Measurements from ENCODE around the gene ARHGEF2. TPM values are rescaled to one million over a fixed set of nuclear protein-coding genes. Genes with fewer than 3 reads are reported as not detected.
A peak's percentile ranks its signal among the peaks of the same experiment; 100 is the strongest.
"Not testable (repeated sequence)": the region's sequence is repeated elsewhere in the genome, so short reads cannot be mapped to it uniquely, and the experiment has no call there.

The ARHGEF2 gene
- total RNA-seq, 6 experiments from 2014 or later, result 82.0 to 94.6 (median 83.9) TPM

GRCh38 chr1:155990005-155990739, 11.8 kb upstream of the ARHGEF2 start:
- no peak for TF ChIP-seq CTCF (IDR thresholded peaks at IDR 0.05)
- Mint-ChIP-seq H3K36me3 (ENCODE audit: low read depth) (no peaks in the 10 kb centered on the region), H3K4me1 (ENCODE audit: low read depth) (peaks cover 24% of the 10 kb centered on the region), H3K27me3 (ENCODE audit: insufficient read depth) (peaks cover 3% of the 10 kb centered on the region), H3K9me3 (no peaks in the 10 kb centered on the region), H3K27ac (no peak overlapping the region), H3K4me3 (no peak overlapping the region)
- DNase-seq, result no peak

DNA sequence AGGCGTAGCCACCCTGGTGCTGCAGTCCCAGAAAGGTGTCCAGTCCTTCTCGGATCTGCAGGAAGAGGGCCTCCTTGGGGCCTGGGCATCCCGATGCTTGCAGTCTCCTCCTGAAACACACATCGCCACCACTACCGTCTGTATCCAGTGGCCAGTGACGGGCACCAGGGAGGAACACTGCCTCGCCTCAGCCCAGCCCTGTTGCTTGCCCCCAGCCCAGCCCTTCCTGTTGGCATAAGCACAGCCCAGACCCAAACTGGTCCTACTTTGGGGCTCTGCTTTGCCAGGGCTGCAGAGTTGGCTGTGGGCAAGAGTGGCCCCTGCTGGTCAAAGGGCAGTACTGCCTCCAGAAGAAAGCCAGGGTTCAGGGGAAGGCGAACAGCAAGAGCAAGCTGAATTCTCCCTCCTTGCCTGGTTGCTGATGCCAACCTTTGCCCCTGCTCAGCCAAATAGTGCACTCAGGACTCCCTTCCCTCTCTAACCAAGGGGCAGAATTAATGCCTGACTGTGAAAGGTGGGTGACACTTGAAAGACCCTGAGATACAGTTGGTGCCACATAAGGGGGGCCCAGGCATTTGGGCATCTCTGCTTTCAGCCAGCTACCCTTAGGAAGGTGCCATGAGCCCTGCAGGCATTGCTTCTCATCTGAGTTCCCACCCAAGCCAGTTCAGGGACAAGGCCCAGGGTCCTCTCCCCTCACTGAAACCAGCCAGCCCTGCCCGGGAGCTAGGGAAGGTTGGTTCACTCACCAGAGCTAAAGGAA, 11.1 kb upstream of the ARHGEF2 start:
- no peaks in the 10 kb centered on the region for H3K9me3 Mint-ChIP-seq
- peak overlapping the region; percentile 69 for H3K4me3 Mint-ChIP-seq
- peaks cover 3% of the 10 kb centered on the region for H3K27me3 Mint-ChIP-seq (ENCODE audit: insufficient read depth)
- peaks cover 27% of the 10 kb centered on the region for H3K4me1 Mint-ChIP-seq (ENCODE audit: low read depth)
- DNase-seq, result peak; percentile 65
- H3K27ac Mint-ChIP-seq, result peak overlapping the region; percentile 74
- TF ChIP-seq CTCF (IDR thresholded peaks at IDR 0.05), result peak; percentile 99
- H3K36me3 Mint-ChIP-seq (ENCODE audit: low read depth), result no peaks in the 10 kb centered on the region

DNA sequence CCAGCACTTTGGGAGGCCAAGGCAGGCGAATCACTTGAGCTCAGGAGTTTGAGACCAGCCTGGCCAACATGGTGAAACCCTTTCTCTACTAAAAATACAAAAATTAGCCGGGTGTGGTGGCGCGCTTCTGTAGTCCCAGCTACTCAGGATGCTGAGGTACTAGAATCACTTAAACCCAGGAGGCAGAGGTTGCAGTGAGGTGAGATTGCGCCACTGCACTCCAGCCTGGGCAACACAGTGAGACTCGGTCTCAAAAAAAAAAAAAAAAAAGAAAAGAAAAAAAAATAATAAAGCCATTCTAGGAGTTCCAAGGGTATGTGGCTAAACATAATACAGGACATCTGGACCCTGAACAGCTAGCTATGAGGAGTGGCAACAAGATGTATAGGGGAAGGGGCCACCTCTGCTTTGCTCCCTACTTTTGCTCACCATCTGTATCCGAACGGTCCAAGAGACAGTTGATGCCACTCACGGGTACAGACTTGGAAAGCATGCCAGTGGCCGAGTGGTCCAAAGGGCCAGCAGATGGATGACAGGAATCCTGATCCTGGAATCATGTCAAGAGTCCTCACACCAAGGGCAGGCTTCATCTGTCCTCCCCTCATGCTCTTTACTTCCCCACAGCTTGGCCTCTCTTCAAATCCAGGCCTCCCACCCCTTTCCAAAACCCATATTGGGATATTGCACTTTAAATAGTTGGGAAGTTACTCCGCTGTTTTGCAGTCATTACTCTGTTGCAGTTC, 6.7 kb upstream of the ARHGEF2 start:
- not testable (repeated sequence) for H3K27ac Mint-ChIP-seq; DNase-seq; H3K36me3 Mint-ChIP-seq (ENCODE audit: low read depth); H3K4me3 Mint-ChIP-seq; H3K9me3 Mint-ChIP-seq; H3K27me3 Mint-ChIP-seq (ENCODE audit: insufficient read depth)
- H3K4me1 Mint-ChIP-seq (ENCODE audit: low read depth), result peaks cover 59% of the 10 kb centered on the region

DNA sequence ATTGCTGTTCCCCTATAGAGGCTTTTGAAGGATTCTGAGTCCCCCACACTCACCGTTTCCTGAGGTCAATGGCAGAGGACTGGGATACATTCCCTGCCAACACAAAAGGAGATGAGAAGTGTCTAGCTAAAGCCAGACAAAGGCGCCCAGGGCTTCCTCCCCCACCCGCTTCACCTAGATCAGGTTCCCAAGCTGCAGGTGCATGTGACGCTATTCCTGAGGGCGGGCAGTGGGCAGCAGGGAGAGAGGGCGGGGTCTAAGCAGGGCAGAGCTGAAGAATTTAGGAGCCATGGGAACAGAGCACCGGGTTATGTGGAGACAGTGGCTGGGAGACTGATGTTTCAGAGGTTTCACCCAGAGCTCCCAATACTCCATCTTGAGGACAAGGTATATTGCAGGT, 6.0 kb upstream of the ARHGEF2 start:
- no peak for DNase-seq
- no peak for TF ChIP-seq CTCF (IDR thresholded peaks at IDR 0.05)
- Mint-ChIP-seq H3K4me3 (no peak overlapping the region), H3K36me3 (ENCODE audit: low read depth) (peaks cover 4% of the 10 kb centered on the region; the same call in 1 of the 2 replicates), H3K27ac (peak overlapping the region; percentile 95), H3K27me3 (ENCODE audit: insufficient read depth) (peaks cover 3% of the 10 kb centered on the region), H3K9me3 (no peaks in the 10 kb centered on the region), H3K4me1 (ENCODE audit: low read depth) (peaks cover 62% of the 10 kb centered on the region)

DNA sequence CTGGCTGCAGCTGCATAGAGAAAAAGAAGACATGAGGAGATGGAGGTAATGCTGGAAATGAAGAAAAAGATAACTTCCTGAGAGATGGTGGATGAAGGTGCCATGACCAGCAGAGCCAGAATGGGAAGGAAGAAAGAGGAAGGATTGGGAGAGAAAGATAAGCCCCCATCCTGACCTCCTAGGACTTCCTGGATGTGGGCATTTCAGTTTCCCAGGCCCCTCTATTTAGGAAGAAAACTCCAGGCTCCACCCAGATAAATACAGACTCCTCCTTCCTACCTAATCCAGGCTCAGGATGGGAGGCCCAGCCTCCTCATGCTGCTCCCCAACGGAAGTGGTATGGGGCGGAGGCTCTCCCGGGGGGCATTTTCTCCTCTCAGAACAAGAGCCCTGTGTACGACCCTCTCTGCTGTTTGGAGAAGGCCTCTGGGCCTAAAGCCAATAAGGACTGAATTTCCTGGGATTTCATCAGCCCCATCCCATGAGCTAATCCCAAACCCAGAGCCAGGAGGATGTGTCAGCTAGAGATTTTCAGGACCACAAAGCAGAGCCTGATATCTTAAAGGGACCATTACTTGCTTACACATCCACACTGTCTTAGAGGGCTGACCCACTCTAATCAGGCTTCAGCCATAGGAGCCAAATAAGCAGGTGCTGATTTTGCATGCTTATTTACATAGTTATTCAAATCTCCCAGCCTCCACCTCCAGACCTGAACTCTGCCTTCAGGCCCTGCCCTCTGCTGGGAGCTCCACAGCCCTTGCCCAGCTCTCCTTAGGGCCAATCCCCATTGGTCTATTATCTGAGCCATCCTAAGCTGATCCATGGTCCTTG, 5.1 kb upstream of the ARHGEF2 start:
- Mint-ChIP-seq H3K36me3 (ENCODE audit: low read depth) (peaks cover 4% of the 10 kb centered on the region; the same call in 1 of the 2 replicates), H3K4me3 (peak overlapping the region; percentile 90), H3K27ac (peak overlapping the region; percentile 95)

More for the DNA sequence above, 5.1 kb upstream of the ARHGEF2 start:
- peak; percentile 26; the same call in 1 of the 2 replicates for TF ChIP-seq CTCF (IDR thresholded peaks at IDR 0.05)
- no peaks in the 10 kb centered on the region; the same call in none of the 2 replicates for H3K27me3 Mint-ChIP-seq (ENCODE audit: insufficient read depth)
- H3K4me1 Mint-ChIP-seq (ENCODE audit: low read depth), result peaks cover 55% of the 10 kb centered on the region
- peak; percentile 88 for DNase-seq
- H3K9me3 Mint-ChIP-seq, result no peaks in the 10 kb centered on the region
